Large intestine (tissue), 3 donors: ENCODE measurements around the gene TTYH3. TPM values are rescaled to one million over a fixed set of nuclear protein-coding genes. Genes with fewer than 3 reads are reported as not detected.
A peak's percentile ranks its signal among the peaks of the same experiment; 100 is the strongest.

Experiments
- DNase-seq, 2 donors: peaks; one replicate each; pipeline versions ENCODE4 v3.0.0 to v3.0.0-alpha.2; 2013
- H3K27ac ChIP-seq: one replicate; pipeline ENCODE4 v1.5.1; 2013; ENCODE audit warnings: low read length
- H3K27me3 ChIP-seq: 2 replicates; pipeline ENCODE4 v1.6.1; 2013; ENCODE audit warnings: low read length; ENCODE audit not compliant: control insufficient read depth, insufficient read depth
- H3K36me3 ChIP-seq: 2 replicates; pipeline ENCODE4 v1.6.1; 2013; ENCODE audit warnings: low read length; ENCODE audit not compliant: control insufficient read depth, insufficient read depth
- H3K4me1 ChIP-seq: one replicate; pipeline ENCODE4 v1.6.1; 2013; ENCODE audit warnings: low read length; ENCODE audit not compliant: control insufficient read depth, insufficient read depth
- H3K4me3 ChIP-seq: one replicate; pipeline ENCODE4 v1.5.1; 2013; ENCODE audit warnings: low read length
- H3K9me3 ChIP-seq: one replicate; pipeline ENCODE4 v1.6.1; 2013; ENCODE audit warnings: mild to moderate bottlenecking, low read depth, low read length, moderate library complexity; ENCODE audit not compliant: control insufficient read depth
- WGBS: methylation state at CpG from one replicate; pipeline ENCODE4 v1.1.5; 2013; ENCODE audit warnings: low lambda C conversion rate; ENCODE audit not compliant: insufficient coverage; 5-methylcytosine and 5-hydroxymethylcytosine counted together
- polyA plus RNA-seq: library from polyadenylated mRNA; unstranded; fragments of 120-200 nt; gene quantifications from one replicate; pipeline ENCODE4 v1.2.1, GENCODE V29; 2013

TTYH3 gene
- polyA plus RNA-seq, 1 donor = 152 TPM

DNA sequence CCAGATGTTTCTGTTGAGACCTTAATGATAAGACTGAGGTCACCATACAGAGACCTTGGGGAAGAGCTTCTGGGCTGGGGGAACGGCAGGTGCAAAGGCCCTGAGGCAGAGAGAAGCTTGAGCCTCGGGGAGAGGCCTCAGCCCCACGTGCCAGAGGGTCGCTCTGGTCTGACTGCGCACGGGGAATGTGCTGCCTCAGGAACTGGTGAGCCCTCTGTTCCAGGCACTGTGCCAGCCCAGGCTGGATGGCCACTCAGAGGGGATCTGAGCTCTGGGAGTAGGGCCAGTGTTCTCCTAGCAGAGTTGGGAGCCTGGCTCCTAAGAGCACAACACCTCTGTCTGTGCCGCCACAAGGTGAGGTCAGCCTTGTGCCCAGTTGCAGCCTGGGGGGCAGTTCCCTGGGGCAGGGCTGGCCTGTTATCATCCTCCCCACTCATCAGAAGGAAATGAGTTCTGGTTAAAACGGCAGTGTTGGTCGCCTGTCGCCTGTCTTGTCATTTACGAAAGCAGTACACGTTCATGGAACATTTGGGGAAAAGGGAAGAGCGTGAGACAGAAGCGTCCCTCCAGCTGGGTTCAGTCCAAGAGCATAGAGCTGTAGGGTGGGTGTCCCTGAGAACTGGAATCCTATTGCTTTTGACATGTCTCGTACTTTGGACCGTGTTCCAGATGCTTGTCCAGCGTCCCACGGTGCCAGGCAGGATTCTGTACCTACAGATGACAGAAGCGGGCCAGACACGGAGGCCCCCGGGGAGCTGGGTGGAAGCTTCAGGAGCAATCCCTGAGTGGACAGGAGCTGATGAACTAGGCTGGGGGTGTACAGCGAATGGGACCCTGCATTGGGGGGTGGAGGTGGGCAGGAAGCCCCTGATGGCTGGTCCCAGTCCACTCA lies 4.3 kb downstream of the TTYH3 start:
- peaks cover 53% of the 10 kb centered on the region for H3K4me1 ChIP-seq
- no CpG with 5 or more reads among the region's 22 CpGs for WGBS
- no peak overlapping the region for H3K4me3 ChIP-seq
- DNase-seq = peak in 1 of 2 donors; percentile 69
- H3K9me3 ChIP-seq = no peaks in the 10 kb centered on the region
- H3K27ac ChIP-seq = peak overlapping the region; percentile 44
- no peaks in the 10 kb centered on the region for H3K27me3 ChIP-seq
- H3K36me3 ChIP-seq = peaks cover 43% of the 10 kb centered on the region

DNA sequence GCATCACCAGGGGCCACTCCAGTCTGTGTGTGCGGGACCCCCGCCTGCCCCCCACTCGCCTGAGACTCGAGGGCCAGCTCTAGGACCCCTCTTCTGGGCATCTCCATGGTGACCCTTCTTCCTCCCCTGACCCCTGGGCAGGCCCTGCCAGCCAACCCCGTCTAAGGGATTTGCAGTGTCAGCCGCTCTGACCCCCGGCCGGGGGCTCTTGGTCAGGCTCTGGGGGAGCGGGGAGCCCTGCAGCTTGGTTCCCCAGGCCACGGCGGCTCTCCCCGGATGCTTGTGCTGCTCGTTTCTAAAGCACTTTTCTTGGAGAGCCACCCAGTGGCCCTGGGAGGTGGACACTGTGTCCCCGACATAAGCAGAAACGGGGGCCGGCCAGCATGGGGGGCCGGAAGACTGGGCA lies 5.3 kb downstream of the TTYH3 start:
- no peak overlapping the region for H3K4me3 ChIP-seq
- no peaks in the 10 kb centered on the region for H3K27me3 ChIP-seq
- peaks cover 57% of the 10 kb centered on the region for H3K4me1 ChIP-seq
- no CpG with 5 or more reads among the region's 17 CpGs for WGBS
- H3K9me3 ChIP-seq = no peaks in the 10 kb centered on the region
- H3K27ac ChIP-seq = no peak overlapping the region
- no peak for DNase-seq
- H3K36me3 ChIP-seq = peaks cover 50% of the 10 kb centered on the region

GRCh38 chr7:2637505-2638223 lies 5.9 kb downstream of the TTYH3 start:
- Histone ChIP-seq H3K36me3 (peaks cover 51% of the 10 kb centered on the region), H3K27ac (peak overlapping the region; percentile 21), H3K4me3 (no peak overlapping the region), H3K9me3 (no peaks in the 10 kb centered on the region), H3K4me1 (peaks cover 57% of the 10 kb centered on the region), H3K27me3 (no peaks in the 10 kb centered on the region)
- DNase-seq = no peak
- WGBS = no CpG with 5 or more reads among the region's 23 CpGs

GRCh38 chr7:2638224-2638991 lies 6.6 kb downstream of the TTYH3 start:
- peaks cover 57% of the 10 kb centered on the region for H3K4me1 ChIP-seq
- no CpG with 5 or more reads among the region's 34 CpGs for WGBS
- peaks cover 53% of the 10 kb centered on the region for H3K36me3 ChIP-seq
- H3K27ac ChIP-seq = peak overlapping the region; percentile 21
- H3K4me3 ChIP-seq = no peak overlapping the region
- no peak for DNase-seq
- no peaks in the 10 kb centered on the region for H3K27me3 ChIP-seq
- no peaks in the 10 kb centered on the region for H3K9me3 ChIP-seq

GRCh38 chr7:2639181-2639681 lies 7.4 kb downstream of the TTYH3 start:
- H3K27ac ChIP-seq = no peak overlapping the region
- peaks cover 58% of the 10 kb centered on the region for H3K36me3 ChIP-seq
- H3K4me1 ChIP-seq = peaks cover 58% of the 10 kb centered on the region
- WGBS = no CpG with 5 or more reads among the region's 24 CpGs
- no peaks in the 10 kb centered on the region for H3K9me3 ChIP-seq
- DNase-seq = no peak
- H3K27me3 ChIP-seq = no peaks in the 10 kb centered on the region
- H3K4me3 ChIP-seq = no peak overlapping the region

- no peak overlapping the region for H3K27ac ChIP-seq
- no peak for DNase-seq
- peaks cover 56% of the 10 kb centered on the region for H3K36me3 ChIP-seq
- WGBS = no CpG with 5 or more reads among the region's 37 CpGs
- no peaks in the 10 kb centered on the region for H3K9me3 ChIP-seq
- H3K4me1 ChIP-seq = peaks cover 55% of the 10 kb centered on the region
- no peak overlapping the region for H3K4me3 ChIP-seq
- H3K27me3 ChIP-seq = no peaks in the 10 kb centered on the region
Observed at GRCh38 chr7:2639695-2640481, 8.1 kb downstream of the TTYH3 start.

DNA sequence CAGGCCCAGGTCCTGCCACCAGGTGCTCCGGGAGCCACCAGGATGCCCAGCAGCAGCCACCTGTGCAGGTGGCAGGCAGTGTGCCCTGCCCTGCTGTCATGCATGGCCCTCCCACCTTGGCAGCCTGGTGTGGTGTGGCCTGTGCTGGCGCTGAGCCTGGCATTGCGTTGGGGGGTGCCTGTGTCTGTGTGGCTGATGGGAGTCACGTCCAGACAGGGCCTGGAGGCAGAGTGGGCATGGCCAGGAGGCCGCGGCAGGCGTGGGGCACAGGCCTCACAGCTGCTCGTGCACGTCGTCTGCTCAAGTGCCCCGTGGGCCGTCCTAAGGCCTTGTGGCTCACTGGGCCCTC lies 8.7 kb downstream of the TTYH3 start:
- no CpG with 5 or more reads among the region's 12 CpGs for WGBS
- H3K4me1 ChIP-seq = peaks cover 51% of the 10 kb centered on the region

GRCh38 chr7:2640846-2641316 lies 9.1 kb downstream of the TTYH3 start:
- Histone ChIP-seq H3K27ac (peak overlapping the region; percentile 45), H3K36me3 (peaks cover 61% of the 10 kb centered on the region), H3K4me3 (no peak overlapping the region), H3K9me3 (no peaks in the 10 kb centered on the region), H3K27me3 (no peaks in the 10 kb centered on the region), H3K4me1 (peaks cover 50% of the 10 kb centered on the region)
- no peak for DNase-seq
- no CpG with 5 or more reads among the region's 9 CpGs for WGBS

More for the DNA sequence above, 8.7 kb downstream of the TTYH3 start:
- Histone ChIP-seq H3K36me3 (peaks cover 56% of the 10 kb centered on the region), H3K9me3 (no peaks in the 10 kb centered on the region), H3K4me3 (no peak overlapping the region), H3K27me3 (no peaks in the 10 kb centered on the region), H3K27ac (peak overlapping the region; percentile 45)
- no peak for DNase-seq

- no CpG with 5 or more reads among the region's 39 CpGs for WGBS
- H3K4me1 ChIP-seq = peaks cover 41% of the 10 kb centered on the region
- H3K4me3 ChIP-seq = no peak overlapping the region
Observed at GRCh38 chr7:2641406-2642393, 9.9 kb downstream of the TTYH3 start.

More at GRCh38 chr7:2641406-2642393, 9.9 kb downstream of the TTYH3 start:
- H3K36me3 ChIP-seq = peaks cover 62% of the 10 kb centered on the region
- H3K27ac ChIP-seq = peak overlapping the region; percentile 67
- no peaks in the 10 kb centered on the region for H3K9me3 ChIP-seq
- H3K27me3 ChIP-seq = no peaks in the 10 kb centered on the region
- DNase-seq = peak in 1 of 2 donors; percentile 71
